Measurements from ENCODE around the gene VMAC.

The VMAC gene

DNA sequence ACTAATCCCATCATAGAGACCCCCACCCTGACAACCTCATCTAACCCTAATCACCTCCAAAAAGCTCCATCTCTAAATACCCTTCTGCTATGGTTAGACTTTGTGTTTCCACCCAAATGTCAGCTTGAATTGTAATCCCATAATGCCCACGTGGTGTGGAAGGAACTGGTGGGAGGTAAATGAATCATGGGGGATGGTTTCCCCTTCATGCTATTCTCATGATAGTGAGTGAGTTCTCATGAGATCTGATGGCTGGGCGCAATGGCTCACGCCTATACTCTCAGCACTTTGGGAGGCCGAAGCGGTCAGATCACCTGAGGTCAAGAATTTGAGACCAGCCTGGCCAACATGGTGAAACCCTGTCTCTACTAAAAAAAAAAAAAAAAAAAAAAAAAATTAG lies 2.6 kb downstream of the VMAC start:
- DNase-seq = no peak

DNA sequence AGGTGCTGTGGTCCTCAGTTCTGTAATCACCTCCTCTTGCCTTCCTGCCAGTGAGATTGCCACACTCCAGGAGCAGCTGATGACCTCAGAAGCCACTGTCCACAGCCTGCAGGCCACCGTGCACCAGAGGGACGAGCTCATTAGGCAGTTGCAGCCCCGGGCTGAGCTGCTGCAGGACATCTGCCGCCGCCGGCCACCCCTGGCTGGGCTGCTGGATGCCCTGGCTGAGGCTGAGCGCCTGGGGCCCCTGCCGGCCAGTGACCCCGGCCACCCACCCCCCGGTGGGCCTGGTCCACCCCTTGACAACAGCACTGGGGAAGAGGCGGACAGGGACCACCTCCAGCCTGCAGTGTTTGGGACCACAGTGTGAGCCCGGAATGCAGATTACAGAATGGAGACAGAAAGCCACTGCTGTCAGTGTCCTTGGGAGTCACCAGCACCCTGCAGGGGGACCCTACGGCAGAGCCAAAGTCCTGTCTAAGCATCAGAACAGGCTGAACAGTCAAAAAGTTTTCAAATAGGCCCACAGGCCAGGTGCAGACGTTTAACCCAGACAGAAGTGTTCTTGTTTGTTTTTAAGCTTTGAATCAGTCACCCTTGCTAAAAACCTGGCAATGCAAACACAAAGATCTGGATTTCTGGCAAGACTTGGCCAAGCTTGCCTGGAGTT lies 4.2 kb downstream of the VMAC start:
- DNase-seq = no peak

DNA sequence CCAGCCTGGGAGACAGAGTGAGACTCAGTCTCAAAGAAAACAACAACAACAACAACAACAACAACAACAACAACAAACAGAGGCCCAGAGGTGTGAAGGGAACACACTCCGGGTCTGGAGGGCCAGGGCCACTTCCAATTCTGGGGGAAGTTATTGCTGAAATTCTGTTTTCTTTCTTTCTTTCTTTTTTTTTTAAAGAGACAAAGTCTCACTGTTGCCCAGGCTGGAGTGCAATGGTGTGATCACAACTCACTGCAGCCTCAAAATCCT lies 5.9 kb downstream of the VMAC start:
- no peak for DNase-seq

DNA sequence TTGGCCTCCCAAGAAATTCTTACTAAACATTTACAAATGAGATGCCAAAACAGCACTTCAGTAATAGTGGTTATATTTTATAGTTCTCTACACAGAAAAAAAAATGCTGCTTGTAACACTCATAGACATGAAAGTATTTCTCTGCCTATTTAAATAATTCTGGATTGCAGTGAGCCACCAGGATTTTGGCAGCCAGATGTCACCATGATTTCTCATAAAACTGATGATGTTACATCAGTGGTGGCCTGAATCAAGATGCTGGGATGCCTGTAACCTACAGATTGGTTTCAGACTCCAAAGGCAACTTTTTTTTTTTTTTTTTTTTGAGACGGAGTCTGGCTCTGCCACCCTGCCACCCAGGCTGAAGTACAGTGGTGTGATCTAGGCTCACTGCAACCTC lies 6.7 kb downstream of the VMAC start:
- DNase-seq = no peak

DNA sequence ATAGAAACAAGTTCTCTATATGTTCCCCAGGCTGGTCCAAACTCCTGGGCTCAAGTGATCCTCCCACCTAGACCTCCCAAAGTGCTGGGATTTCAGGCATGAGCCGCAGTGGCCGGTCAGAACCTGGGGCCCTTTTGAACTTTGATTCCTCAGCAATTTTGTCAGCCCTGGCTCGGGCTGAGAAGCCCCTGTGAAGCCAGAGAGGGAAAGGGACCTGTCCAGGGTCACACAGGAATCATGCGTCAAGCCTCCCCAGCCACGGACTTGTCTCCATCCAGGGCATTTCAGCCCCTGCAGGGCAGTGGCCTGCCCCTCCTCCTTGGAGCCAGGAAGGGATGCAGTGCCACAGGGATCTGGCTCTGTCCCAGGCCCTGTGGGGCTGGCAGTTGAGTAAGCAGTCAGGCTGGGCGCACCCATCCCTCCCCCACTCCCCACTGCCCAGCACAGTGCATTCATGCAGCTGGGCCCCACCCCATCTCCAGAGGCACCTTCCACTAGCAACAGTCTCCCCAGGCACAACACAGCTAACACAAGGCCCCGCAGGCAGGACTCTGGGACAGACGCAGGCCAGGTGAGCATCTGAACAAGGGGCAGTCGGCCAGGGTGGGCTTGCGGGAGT lies 9.2 kb downstream of the VMAC start, which contains the start of gene CAPS:
Gene CAPS (plus strand): TSS at position 516 of the 619 bp plus-strand sequence. CDS start 153 bp downstream, outside the sequence.
- DNase-seq = no peak

DNA sequence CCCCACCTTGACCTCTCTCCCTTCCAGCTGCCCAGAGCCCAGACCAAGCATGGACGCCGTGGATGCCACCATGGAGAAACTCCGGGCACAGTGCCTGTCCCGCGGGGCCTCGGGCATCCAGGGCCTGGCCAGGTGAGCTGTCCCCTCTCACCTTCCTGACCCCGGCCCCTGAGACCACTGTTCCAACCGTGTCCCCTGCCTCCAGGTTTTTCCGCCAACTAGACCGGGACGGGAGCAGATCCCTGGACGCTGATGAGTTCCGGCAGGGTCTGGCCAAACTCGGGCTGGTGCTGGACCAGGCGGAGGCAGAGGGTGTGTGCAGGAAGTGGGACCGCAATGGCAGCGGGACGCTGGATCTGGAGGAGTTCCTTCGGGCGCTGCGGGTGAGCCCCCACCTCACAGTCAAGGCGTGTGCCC lies 9.7 kb downstream of the VMAC start:
- DNase-seq = no peak

DNA sequence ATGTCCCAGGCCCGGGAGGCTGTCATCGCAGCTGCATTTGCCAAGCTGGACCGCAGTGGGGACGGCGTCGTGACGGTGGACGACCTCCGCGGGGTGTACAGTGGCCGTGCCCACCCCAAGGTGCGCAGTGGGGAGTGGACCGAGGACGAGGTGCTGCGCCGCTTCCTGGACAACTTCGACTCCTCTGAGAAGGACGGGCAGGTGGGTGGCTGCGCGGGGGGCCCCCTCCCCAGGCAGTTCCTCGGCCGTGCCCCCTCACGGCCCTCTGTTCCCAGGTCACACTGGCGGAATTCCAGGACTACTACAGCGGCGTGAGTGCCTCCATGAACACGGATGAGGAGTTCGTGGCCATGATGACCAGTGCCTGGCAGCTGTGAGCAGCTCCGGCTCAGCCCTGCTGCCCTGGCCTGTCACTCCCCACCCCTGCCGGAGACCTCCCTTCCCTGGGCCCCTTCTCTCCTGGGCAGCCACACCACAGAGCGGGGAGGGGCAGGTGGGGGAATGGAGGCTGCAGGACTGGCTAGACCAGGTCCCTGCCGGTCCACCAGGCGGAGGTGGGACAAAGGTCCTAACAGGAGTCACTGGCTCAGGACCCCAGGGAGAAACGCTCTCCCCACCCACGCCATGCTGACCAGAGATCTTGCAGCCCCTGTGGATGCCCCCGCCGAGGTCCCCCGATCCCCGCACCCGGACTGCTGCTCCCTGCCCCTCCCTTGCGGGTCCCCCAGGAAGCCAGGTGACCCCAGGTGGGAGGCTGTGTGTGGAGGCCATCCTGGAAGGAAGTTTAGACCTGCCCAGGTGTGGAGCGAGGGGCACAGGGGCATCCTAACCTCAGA lies 10.5 kb downstream of the VMAC start:
- no peak for DNase-seq

DNA sequence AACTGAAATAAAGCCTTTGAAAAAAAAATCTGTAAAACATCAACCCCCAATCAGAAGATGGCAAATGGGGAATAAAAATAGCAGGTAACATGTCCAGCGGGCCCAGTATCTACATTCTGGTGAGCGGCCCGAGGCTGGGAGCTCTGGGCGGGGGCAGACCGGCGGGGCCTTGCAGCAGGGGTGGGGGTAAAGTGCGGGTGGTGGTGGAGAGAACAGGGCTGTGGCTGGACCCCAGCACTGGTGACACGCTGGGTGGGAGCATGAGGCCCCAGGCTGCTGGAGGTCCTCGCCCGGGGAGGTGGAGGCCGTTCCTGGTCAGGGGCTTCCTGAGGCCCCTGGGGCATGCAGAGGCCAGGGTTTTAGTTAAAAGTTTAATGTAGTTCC lies 11.1 kb downstream of the VMAC start:
- DNase-seq = no peak

DNA sequence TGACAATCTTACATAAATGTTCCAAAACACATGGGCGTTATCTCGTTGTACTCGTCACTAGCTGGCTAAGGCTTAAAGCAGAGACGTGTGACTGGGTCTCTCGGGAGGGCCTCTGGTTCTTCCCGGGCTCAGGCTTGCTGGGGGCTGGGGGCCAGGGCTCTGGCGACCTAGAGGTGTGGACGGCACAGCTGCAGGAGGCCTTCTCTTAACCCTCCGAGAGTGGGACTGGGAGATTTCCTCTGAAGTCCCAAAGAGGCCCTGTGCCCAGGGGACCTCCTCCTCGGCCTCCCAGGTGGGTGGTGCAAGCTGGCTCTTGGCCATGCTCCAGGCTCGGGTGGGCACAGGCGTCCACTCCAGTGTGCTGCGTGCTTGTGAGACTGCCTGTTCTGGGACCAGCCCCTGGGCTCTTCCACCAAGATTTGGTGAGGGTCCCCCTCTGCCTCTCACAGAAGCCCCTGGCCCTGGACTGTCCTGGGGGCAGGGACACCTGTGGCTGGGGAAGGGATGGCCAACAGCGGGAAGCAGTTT lies 11.6 kb downstream of the VMAC start:
- DNase-seq = no peak

DNA sequence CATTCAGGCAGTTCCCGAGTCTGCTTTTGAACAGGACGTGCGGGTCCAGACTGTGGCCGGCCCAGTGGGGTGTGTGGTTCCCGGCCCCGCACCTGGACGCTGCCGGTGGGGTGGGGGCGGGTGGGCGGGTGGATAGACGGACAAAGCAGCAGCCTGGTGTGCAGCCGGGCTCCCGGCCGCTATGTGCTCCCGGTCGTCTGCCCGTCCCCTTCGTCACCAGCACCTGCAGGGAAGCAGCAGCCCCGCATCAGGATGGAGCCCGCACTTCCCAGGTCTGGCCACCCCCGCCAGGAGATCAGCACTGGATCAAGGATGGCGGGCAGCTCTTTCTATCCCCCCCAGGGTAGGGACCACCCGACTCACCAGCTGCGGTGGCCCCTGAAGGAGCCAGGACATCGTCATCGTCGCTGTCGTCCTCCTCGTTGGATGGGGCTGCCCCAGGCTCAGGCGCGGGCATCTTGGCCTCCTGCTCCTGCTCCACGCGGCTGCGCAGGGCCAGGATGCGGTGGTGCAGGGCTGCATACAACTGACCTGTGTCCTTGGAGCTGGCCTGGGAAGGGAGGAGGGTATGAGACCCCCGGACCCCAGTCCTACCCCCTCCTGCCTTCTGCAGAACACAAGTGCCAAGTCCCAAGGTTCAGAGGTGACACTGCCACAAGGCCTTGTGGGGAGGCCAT lies 12.9 kb downstream of the VMAC start:
- DNase-seq = no peak

DNA sequence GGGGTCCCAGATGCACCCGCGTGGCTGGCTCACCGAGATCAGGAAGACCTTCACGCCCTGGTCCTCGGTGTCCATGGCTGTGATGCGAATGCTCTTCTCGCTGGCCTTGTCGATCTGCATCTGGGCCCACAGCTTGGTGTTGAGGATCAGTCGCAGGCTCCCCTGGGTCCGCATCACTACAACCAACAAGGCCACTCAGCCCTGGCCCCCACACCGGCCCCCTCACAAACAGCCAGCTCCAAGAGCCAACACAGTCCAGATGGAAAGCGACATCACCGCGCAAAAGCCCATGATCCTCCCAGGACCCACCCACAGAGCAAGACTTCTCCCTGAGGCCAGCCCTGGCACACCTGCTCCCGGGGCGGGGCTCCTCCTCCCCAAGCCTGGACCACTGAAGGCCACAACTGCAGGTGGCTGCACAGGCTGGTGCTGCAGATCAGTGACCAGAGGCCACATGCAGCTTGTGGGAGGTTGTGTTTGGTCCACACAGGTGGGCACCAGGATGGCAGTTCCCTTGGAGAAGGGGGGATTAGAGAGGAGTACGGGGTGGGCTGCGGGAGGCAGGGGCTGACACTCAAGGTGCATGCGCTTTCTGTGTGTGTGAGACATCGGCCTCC lies 13.9 kb downstream of the VMAC start:
- DNase-seq = no peak

DNA sequence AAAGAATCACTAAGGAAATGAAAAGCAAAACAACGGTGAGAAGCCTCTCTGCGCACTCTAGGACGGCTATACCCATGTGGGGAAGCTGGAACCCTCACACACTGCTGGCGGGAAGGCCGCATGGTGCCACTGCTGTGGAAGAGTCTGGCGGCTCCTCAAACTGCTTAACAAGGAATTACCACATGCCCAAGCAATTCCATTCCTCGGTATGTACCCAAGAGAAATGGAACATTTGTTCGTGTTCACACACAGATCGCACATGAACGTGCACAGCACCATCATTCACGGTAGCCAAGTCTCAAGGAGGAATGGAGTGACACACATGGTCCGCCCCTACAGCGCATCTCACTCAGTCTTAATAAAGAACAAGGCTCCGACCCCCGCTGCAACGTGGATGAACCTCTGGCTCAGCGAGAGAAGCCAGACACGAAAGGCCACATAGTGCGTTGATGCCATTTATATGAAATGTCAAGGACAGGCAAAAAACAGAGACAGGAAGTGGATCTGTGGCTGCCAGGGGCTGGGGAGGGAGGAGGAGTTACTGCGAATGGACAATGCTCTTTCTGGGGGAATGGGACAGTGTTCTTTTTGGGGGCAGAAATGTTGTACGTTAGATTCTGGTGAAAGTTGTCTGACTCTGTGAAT lies 17.0 kb downstream of the VMAC start:
- DNase-seq = no peak

DNA sequence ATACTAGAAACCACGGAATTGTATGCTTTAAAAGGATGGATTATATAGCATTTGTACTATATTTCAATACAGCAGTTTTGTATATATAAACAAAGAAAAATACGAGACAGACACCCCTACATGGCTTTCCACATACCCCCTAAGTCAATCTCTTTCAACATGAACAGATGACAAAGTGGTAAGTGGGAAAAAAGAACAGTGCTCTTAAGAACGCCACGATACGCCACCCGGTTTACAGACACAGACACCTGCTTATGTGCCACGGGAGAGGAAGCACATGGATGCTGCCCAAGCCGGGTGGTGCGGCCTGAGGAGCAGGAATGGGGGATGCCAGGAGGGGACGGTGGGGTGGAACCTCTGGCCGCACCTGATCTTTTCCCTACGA lies 17.5 kb downstream of the VMAC start:
- DNase-seq = no peak

DNA sequence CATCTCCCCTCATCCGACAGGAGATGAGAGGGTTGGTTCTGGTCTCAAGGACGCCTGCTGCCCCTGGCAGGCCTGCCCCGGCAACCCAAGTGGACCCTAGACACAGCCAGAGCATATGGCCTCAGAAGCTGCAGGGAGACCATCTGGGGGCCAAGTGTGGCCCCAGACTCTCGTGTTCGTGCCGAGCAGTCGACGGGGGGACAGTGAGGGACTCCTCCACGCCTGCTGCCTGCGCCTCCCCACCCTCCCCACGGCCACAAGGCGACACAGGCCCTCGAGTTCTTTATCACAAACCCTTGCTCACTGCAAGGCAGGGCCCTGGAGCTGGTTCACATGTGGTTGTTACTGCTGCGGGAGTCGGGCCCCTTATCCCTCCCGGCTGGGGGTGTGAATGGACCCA lies 18.7 kb downstream of the VMAC start:
- DNase-seq = no peak

DNA sequence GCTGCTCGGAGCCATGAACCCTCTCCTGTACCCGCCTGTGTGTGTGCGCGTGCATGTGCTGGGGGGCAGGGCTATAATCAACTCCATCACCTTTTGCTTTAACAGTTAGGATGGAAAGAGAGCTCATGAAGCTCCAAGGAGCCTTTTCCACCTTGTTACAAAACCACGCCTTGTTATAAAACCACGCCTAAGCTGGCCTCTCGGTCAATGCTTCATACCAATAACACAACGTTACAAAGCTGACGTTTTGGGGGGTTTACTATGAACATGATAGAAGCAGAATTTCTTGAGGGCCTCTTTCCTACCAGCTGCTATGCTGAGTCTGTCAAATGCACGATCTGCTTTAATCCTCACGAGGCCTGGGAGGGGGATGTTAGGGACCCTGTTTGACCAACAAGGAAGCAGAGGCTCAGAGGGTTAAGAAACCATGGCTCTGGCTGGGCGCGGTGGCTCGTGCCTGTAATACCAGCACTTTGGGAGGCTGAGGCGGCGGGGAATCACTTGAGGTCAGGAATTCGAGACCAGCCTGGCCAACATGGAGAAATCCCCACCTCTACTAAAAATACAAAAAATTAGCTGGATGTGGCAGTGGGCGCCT lies 21.3 kb downstream of the VMAC start:
- no peak for DNase-seq

DNA sequence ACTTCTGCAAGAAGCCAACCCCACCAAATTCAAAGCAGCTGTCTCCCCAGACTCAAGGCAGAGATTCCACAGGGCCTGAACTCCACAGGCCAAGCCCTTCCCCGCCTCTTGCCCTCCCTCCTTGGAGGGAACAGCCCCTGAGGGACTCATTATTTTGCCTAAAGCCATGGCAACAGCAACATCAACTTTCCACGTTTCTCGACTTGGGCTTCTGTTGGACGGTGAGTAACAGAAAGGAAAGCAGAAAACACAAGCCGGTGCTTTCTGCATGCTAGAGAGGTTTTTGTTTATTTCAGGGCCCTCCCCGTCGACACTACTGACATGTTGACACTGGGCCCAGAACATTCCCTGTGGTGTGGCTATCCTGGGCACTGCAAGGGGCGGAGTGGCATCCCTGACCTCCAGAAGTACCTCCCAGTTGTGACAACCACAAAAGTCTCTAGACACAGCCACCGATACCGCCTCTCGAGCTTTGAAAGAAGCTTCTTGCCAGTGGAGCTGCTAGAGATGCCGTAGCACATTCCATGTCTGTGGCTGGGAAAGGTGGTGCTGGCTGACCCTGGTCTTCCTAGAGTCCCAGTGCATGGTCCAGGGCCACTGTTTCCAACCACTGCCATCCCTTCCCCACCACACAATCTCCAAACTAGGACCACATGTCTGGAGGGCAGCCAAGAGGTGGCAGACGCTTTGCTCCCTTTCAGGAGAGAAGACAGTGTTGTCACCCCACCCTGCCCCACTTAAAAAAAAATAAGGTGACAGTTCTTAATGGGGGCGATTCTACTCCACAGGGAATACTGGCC lies 22.2 kb downstream of the VMAC start:
- DNase-seq = no peak

DNA sequence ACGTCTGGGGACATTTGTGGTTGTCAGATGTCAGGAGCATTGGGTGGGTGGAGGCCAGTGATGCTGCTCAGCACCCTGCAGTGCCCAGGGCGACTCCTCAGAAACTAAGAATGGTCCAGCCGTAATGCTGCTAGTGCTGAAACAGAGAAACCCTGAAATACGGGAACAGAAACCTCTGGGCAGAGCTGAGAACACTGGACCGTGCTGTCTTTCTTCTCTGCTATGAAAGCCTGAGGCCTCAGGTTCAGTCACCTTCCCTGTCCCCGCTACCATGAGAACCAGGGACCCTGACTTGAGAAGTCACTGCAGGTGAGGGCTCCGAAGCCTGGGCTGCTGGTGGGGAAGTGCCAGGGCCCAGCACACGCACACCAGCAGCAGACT lies 22.8 kb downstream of the VMAC start:
- no peak for DNase-seq

DNA sequence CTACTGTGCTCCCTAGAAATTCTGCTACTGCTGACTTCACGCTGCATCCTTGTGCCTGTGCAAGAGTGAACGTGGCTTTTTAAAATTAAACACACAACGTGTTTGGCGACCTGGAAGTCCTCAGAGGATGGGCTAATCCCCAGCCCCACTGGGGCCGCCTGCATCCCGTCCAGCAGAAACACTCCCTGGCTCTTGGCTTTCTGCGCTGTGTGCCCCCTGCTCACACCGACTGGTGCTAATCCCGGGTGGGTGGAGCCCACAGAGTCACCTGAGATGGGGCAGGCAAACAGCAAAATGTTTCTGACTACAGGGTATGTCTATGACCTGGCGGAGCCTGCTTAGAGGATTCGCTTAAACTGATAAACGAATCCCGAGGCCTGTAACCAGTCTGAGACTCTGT lies 24.5 kb downstream of the VMAC start:
- DNase-seq = no peak

DNA sequence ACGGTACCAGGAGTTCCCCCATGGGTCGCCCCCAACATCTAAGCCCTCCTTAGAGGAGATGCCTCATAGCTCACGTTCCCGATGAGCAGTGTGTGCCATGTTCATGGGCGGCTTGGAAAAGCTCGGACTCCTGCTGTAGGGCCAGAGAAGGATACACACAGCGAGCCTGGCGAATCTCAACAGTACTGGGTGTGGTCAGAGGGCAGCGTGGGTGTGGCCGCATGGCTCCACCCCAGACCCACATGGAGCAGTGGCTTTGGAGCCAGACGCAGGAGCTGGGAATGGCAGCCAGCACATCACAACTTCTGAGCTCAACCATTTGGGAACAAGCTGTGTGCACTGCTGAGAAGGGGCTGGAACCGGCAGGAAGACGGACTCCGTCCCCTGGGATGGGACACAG lies 25.0 kb downstream of the VMAC start:
- no peak for DNase-seq

DNA sequence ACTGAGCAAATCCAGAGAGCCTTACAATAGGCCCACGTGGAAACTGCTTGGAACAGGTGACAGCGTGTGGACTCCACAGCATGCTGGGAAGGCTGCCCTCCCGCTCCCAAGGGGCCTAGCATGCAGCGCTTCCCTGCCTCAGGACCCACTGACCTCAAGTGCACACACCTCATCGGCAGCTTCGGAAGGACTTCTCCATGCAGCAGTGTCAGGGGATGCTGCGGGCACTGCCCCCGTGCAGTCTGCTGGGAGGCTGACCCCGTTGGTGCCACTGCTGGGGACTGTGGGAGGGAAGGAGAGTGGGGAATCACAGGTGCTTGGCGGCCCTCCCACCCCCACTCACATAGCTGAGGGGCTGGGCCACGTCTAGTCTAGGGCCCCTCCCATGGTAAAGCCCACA lies 26.6 kb downstream of the VMAC start:
- DNase-seq = no peak

DNA sequence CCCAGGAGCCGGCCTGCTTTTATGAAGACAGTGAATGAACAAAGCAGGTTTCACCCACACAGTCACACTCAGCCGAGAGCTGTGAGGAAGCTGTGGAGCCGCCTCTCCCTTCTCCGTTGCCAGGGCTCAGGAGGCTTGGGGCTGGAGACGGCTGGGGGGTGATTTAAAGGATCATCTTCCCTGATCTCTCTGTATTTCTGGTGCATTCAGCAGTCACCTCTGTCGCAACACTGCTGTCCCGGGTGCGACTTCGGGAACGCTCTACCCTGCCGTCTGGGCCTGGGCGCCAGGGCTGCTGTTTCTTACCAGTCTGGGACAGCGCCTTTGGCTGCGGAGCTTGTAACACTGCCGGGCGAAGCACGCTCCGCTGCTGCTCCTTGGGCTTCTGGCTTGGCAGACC lies 27.5 kb downstream of the VMAC start:
- no peak for DNase-seq
